Thyroid gland (tissue), 4 donors: ENCODE data around the gene RPS15. TPM values are rescaled to one million over a fixed set of nuclear protein-coding genes. Genes with fewer than 3 reads are reported as not detected.

ENCODE experiments used
- DNase-seq, 2 donors: peaks; one replicate each; pipeline ENCODE4 v3.0.0-alpha.2; 2019
- H3K27ac ChIP-seq, 3 donors: fragments of 200-600 bp; sonication (generic); 1 replicate in 2 of 3; 2 replicates in 1 of 3; pipeline ENCODE4 v1.5.1; 2016 to 2019; ENCODE audit warnings: mild to moderate bottlenecking in 1 of 3, moderate library complexity in 1 of 3
- H3K27me3 ChIP-seq: fragments of 200-600 bp; sonication (generic); one replicate; pipeline ENCODE4 v1.5.1; 2019
- H3K36me3 ChIP-seq, 2 donors: fragments of 200-600 bp; sonication (generic); one replicate each; pipeline ENCODE4 v1.5.1; 2016 to 2019
- H3K4me1 ChIP-seq, 2 donors: fragments of 200-600 bp; sonication (generic); one replicate each; pipeline ENCODE4 v1.5.1; 2017 to 2019
- H3K4me3 ChIP-seq, 3 donors: fragments of 200-600 bp; sonication (generic); replicated peaks in 1 of 3; 1 replicate in 2 of 3; 2 replicates in 1 of 3; pipeline ENCODE4 v1.5.1; 2016; ENCODE audit warnings: mild to moderate bottlenecking in 1 of 3
- H3K9me3 ChIP-seq: fragments of 200-600 bp; sonication (generic); one replicate; pipeline ENCODE4 v1.5.1; 2017
- CTCF ChIP-seq, 6 experiments: fragments of 200-600 bp in 3 of 6; fragments of 450-650 bp in 3 of 6; sonication (generic) in 3 of 6; IDR thresholded peaks; one replicate each; pipeline ENCODE4 v1.5.1; 2016 to 2019; ENCODE audit warnings: antibody characterized with exemption in 6 of 6, mild to moderate bottlenecking in 2 of 6, inconsistent platforms in 1 of 6, moderate library complexity in 1 of 6
- POLR2A ChIP-seq, 2 donors: fragments of 450-650 bp; IDR thresholded peaks; one replicate each; pipeline ENCODE4 v1.6.1; 2017; ENCODE audit warnings: antibody characterized with exemption in 2 of 2, mild to moderate bottlenecking in 2 of 2, moderate library complexity in 1 of 2
- WGBS, 2 donors: methylation state at CpG; one replicate each; pipeline ENCODE4 v1.1.5; 2017; 5-methylcytosine and 5-hydroxymethylcytosine counted together
- intact Hi-C: fragments of 100-400 bp; cut with DNase I; formaldehyde crosslinking; loops from one replicate; pipeline ENCODE4 v1.15.1; 2023
- total RNA-seq, 4 donors: library from RNA; depleted of rRNA; stranded (reverse); fragments of >200 nt; gene quantifications; one replicate each; pipeline ENCODE4 v1.2.3, GENCODE V29; 2016

Gene RPS15
- total RNA-seq, 4 donors from 2014 or later, result 1,760 to 2,977 (median 2,488) TPM

- Histone ChIP-seq H3K4me1 (peaks cover 29 to 58% of the 10 kb centered on the region in 2 donors), H3K4me3 (no peak overlapping the region), H3K27me3 (peaks cover 51% of the 10 kb centered on the region), H3K27ac (no peak overlapping the region), H3K9me3 (no peaks in the 10 kb centered on the region), H3K36me3 (no peaks in the 10 kb centered on the region)
- DNase-seq, result no peak
- 30% methylated on average over 2 of the region's 92 CpGs; no CpG with 5 or more reads in 1 of the 2 donors for WGBS, 2 donors
- TF ChIP-seq CTCF (IDR thresholded peaks at IDR 0.05) (no peak), POLR2A (IDR thresholded peaks at IDR 0.05) (no peak)
- intact Hi-C loops, result no loop called here
Observed at GRCh38 chr19:1467490-1468273, 29.5 kb downstream of the RPS15 start.

GRCh38 chr19:1468274-1468820 is 30.2 kb downstream of the RPS15 start:
- no peak for DNase-seq
- TF ChIP-seq CTCF (IDR thresholded peaks at IDR 0.05), result no peak
- TF ChIP-seq POLR2A (IDR thresholded peaks at IDR 0.05), result no peak
- H3K27ac ChIP-seq, result no peak overlapping the region
- H3K4me3 ChIP-seq, result no peak overlapping the region
- H3K27me3 ChIP-seq, result peaks cover 55% of the 10 kb centered on the region
- H3K36me3 ChIP-seq, result no peaks in the 10 kb centered on the region
- intact Hi-C loops, result no loop called here
- 8% methylated on average over 2 of the region's 49 CpGs; no CpG with 5 or more reads in 1 of the 2 donors for WGBS, 2 donors
- H3K4me1 ChIP-seq, result peaks cover 29 to 58% of the 10 kb centered on the region in 2 donors
- no peaks in the 10 kb centered on the region for H3K9me3 ChIP-seq

DNA sequence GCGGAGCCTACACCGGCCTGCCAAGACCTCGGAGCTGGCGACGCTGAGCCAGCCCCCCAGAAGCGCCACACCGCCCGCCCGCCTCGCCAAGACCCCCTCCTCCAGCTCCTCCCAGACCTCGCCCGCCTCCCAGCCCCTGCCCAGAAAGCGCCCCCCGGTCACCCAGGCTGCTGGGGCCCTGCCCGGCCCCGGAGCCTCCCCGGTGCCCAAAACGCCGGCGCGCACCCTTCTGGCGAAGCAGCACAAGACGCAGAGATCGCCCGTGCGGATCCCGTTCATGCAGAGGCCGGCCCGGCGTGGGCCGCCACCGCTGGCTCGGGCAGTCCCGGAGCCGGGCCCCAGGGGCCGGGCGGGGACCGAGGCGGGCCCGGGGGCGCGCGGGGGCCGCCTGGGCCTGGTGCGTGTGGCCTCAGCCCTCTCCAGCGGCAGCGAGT is 30.6 kb downstream of the RPS15 start:
- TF ChIP-seq POLR2A (IDR thresholded peaks at IDR 0.05), result no peak
- no peak for TF ChIP-seq CTCF (IDR thresholded peaks at IDR 0.05)
- Histone ChIP-seq H3K9me3 (no peaks in the 10 kb centered on the region), H3K4me1 (peaks cover 29 to 58% of the 10 kb centered on the region in 2 donors), H3K4me3 (no peak overlapping the region), H3K27ac (no peak overlapping the region), H3K27me3 (peaks cover 55% of the 10 kb centered on the region), H3K36me3 (no peaks in the 10 kb centered on the region)
- 0% methylated on average over 2 of the region's 47 CpGs; no CpG with 5 or more reads in 1 of the 2 donors for WGBS, 2 donors
- peak in 1 of 2 donors; percentile 21 for DNase-seq
- intact Hi-C loops, result no loop called here

GRCh38 chr19:1469255-1470054 is 31.3 kb downstream of the RPS15 start:
- Histone ChIP-seq H3K27me3 (peaks cover 55% of the 10 kb centered on the region), H3K36me3 (no peaks in the 10 kb centered on the region), H3K27ac (no peak overlapping the region), H3K4me1 (peaks cover 29 to 58% of the 10 kb centered on the region in 2 donors), H3K4me3 (no peak overlapping the region), H3K9me3 (no peaks in the 10 kb centered on the region)
- no peak for TF ChIP-seq CTCF (IDR thresholded peaks at IDR 0.05)
- no peak for TF ChIP-seq POLR2A (IDR thresholded peaks at IDR 0.05)
- WGBS, 2 donors, result 1 to 24% methylated on average over 4 to 19 of the region's 117 CpGs
- intact Hi-C loops, result no loop called here
- no peak for DNase-seq
